PFSK-1 (cell line): ENCODE results near the gene IMPG2.

ENCODE experiments used
- FOXP2 ChIP-seq: optimal IDR thresholded peaks from 2 replicates; pipeline ENCODE3; 2011; ENCODE audit warnings: borderline replicate concordance, control low read depth, inconsistent platforms; ENCODE audit not compliant: insufficient read depth; ENCODE audit errors: extremely low read length, extremely low read depth
- POLR2AphosphoS5 ChIP-seq: IDR thresholded peaks from 2 replicates; pipeline ENCODE4 v1.6.1; 2012; ENCODE audit warnings: low read depth, mild to moderate bottlenecking, control low read depth, low read length, moderate library complexity
- REST ChIP-seq, 2 experiments: IDR thresholded peaks; 2 replicates each; pipeline versions ENCODE4 v1.6.1 to v1.8.0; 2011 to 2012; ENCODE audit warnings: low read depth in 2 of 2, low read length in 2 of 2, control low read depth in 1 of 2, inconsistent platforms in 1 of 2, mild to moderate bottlenecking in 1 of 2, moderate library complexity in 1 of 2; ENCODE audit not compliant: insufficient read depth in 1 of 2
- SIN3A ChIP-seq: IDR thresholded peaks from 2 replicates; pipeline ENCODE4 v1.6.1; 2012; ENCODE audit warnings: mild to moderate bottlenecking, low read length, moderate library complexity, borderline replicate concordance; ENCODE audit not compliant: insufficient read depth
- TAF1 ChIP-seq: IDR thresholded peaks from 2 replicates; pipeline ENCODE4 v1.6.1; 2012; ENCODE audit warnings: low read length, control low read depth, borderline replicate concordance; ENCODE audit not compliant: insufficient read depth

IMPG2 gene

GRCh38 chr3:101278727-101279126 lies 41.6 kb downstream of the IMPG2 start:
- no peak for TF ChIP-seq POLR2AphosphoS5
- no peak for TF ChIP-seq SIN3A
- TF ChIP-seq FOXP2, result no peak
- no peak for TF ChIP-seq TAF1
- no peak for TF ChIP-seq REST (IDR thresholded peaks at IDR 0.05; ENCODE audit: insufficient read depth in 1 of 2, low read depth in 2 of 2, low read length in 2 of 2)

- TF ChIP-seq SIN3A (no peak), REST (IDR thresholded peaks at IDR 0.05; ENCODE audit: insufficient read depth in 1 of 2, low read depth in 2 of 2, low read length in 2 of 2) (no peak), POLR2AphosphoS5 (no peak), TAF1 (no peak), FOXP2 (no peak)
Measured at GRCh38 chr3:101273608-101274007, 46.8 kb downstream of the IMPG2 start.

- TF ChIP-seq POLR2AphosphoS5 (no peak), TAF1 (no peak), FOXP2 (no peak), SIN3A (no peak), REST (IDR thresholded peaks at IDR 0.05; ENCODE audit: insufficient read depth in 1 of 2, low read depth in 2 of 2, low read length in 2 of 2) (no peak)
Measured at GRCh38 chr3:101273156-101273555, 47.2 kb downstream of the IMPG2 start.

- TF ChIP-seq REST (IDR thresholded peaks at IDR 0.05; ENCODE audit: insufficient read depth in 1 of 2, low read depth in 2 of 2, low read length in 2 of 2), result no peak
- no peak for TF ChIP-seq POLR2AphosphoS5
- TF ChIP-seq FOXP2, result no peak
- no peak for TF ChIP-seq SIN3A
Measured at GRCh38 chr3:101271728-101272127, 48.6 kb downstream of the IMPG2 start.

GRCh38 chr3:101270149-101270548 lies 50.2 kb downstream of the IMPG2 start:
- TF ChIP-seq SIN3A (no peak), REST (IDR thresholded peaks at IDR 0.05; ENCODE audit: insufficient read depth in 1 of 2, low read depth in 2 of 2, low read length in 2 of 2) (no peak), TAF1 (no peak), POLR2AphosphoS5 (no peak), FOXP2 (no peak)
